Suppressor macrophage treated with lipopolysaccharide for 4 hours (primary cell): ENCODE data around the gene LRRK1.

Source experiments
- DNase-seq: peaks from one replicate; pipeline ENCODE4 v3.0.0-alpha.2; 2020

The LRRK1 gene

DNA sequence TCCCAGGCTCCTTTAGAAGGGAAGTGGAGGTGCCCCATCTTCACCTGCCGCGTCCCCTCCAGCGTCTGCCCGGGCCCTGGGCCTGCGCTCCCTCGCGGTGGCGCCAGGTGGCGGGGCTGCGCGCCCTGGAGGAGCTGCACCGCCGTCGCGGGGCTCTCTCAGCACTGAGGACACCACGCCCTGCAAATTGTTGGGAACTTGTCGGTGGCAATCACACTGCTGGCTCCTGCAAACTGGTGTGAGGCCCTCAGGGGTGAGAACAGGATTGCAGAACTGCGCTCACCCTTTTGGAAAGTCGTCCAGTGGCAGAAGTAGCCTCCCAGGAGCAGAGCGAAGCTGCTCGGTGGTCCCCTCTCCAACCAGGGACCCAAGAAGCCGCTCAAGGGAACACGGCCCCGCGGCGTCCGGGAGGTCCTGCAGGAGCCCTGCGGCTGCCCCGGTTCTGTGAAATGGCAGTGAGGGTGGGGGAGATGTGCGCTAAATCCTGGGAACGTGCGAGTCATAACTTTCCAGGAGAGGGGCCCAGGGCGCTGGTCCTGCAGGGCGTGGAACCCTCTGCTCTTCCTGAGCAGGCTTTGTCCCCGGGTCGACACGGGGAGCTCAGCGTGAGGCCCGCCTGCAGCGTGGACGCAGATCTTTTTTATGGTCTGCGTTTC lies 995 bp upstream of the LRRK1 start:
- DNase-seq = peak; percentile 86

DNA sequence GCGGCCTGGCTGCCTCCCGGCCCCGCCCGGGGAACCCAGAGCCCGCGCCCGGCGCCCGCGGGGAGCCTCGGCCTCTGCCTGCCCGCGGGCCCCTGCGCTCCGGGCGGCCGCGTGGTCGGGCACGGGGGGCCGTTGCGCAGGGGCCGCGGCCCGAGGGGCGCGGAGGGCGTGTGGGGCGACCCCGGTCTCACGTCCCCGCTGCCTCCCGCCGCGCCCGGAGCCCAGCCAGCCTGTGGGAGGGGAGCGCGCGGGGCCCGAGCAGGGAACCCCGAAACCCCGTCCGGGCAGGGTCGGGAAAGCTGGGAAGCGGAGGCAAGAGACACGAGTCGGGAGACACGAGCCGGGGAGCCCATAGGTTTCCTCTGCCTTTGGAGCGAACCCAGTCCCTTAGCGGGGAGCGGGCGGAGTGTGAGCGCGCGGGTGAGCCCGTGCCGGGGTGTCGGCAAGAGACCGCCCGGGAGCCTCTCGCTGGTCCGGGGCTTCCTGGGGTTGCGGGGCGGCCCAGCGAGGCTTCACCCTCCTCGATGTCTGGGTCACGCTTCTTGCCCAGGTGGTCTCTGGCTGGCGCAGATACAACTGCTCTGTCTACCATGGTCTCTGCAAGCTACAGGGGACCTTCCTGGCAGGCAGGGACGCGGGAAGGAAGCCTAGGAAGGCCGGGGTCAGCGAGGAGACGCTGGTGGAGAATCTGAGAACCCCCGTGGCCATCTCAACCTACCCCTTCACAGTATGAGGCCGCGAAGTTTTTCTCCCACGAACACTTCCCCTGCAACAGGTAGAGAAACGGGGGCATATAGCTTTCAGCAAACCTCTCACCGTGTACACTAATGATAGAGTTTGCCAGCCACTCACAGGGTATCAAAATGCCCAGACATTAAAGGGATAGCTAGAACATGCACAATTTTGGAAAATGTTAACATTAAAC lies 586 bp downstream of the LRRK1 start:
- peak; percentile 26 for DNase-seq

DNA sequence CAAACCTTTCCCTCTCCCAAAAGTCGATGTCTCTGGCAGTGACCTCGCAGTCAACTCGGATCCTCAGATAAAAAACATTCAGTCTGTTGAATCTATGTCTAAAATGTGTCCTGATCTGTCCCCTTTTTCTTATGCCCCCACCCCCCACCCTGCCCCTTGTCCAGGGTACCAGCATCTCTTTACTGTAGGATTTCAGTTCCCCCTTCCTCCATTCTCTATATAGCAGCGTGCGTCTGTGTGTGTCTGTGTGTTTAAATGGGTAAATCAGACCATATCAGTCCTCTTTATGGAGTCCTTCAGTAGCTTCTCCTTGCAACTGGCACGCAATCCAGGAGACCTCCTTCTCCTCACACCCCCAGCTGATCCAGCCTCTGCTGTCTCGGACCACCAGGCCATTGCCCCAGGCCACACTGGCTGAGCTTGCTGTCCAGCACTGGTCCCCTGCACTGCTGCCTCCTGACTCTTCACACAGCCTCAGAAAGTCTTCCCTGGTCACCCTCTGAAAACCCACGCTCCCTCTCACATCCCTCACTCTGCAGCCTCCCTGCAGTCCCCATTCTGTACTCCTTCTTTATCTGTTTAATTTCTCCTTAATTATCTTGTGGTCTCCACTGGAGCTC lies 1.5 kb downstream of the LRRK1 start:
- DNase-seq = no peak

DNA sequence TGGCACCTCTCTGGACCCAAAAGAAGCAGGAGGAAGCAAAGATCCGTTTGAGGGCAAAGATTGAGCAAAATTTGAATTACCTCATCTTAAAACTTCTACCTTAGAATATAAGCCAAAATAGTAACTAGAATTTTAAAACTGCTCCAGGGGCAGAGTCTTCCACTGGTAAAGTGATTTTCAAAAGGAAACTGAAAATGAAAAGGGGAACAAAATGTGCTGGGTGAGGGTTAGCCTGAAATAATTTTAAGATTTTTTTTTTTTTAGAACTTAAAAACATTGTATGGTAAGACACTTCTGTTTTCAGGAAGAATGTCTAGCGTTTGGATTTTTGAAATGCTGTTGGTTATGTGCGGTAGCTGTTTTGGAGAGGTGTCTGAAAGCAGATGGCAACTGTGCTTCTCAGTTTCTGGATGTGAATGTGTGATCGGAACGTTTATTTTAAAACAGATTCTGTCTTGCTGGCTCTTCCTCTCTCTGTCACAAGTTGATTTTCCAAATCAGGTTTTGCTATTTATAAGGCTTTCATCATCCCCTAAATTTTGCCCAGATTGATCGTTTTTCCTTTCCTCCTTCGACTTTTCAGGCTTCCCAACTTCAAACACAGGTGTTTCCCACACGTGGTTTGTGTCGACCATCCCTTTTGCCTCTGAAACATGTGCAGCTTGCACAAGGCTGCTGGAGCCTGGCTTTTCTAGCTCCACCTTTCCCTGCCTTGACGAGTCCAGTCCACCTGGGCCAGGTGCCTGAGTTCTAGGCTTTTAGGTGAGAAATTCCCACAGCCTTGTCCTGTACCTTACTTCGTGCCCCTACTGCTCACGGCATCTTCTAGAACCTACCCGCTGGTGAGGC lies 3.3 kb downstream of the LRRK1 start:
- peak; percentile 64 for DNase-seq

DNA sequence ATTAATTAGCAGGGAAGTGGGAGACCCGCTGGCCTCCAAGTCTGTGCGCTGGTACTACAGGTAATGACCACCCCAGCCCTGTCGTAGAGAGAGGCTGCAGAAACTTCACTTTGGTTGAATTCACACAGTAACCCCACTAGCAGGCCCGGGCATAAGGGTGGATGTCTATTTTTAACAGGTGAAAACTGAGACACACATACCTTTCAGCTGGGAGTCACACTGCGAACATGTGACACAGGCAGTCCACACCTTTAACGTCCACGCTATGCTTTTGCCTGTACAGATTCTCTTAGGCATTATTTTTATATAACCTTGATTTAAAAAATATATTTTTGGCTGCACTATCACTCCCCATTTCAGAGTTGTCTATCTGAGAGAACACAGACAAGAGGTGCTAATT lies 3.9 kb downstream of the LRRK1 start:
- DNase-seq = no peak

DNA sequence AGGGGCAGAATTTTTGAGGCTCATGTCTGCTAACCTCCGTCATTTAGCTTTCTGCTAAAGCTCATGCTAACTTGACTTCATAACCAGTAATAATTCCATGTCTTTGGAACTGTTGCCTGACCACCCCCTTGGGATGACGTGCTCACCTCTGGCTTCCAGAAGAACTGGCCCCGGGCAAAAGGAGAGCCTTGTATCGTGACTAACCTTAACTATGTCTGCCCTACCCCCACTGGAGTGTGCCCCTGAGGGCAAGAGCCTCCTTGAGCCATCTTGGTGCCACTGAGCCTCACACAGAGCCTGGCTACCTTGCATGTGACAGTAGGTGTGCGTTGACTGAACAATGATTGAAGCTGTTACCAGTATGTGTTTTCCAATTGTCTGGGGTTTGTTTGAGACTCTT lies 4.7 kb downstream of the LRRK1 start:
- DNase-seq = no peak

DNA sequence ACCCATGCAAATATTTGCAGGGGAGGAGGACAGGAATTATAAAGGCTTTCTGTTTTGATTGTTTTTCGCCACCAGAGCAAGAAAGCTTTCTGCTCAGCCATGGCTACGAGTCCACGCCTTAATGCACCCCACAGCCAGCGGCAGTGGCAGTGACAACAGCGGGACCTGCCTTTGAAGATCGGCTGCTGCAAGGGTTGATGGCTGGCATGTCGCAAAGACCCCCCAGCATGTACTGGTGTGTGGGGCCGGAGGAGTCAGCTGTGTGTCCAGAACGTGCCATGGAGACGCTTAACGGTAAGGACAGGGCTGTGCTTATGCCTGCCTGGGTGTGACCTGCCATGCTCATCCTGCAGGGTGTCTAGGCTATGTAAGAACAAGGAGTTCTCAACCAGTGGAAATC lies 5.3 kb downstream of the LRRK1 start:
- no peak for DNase-seq

DNA sequence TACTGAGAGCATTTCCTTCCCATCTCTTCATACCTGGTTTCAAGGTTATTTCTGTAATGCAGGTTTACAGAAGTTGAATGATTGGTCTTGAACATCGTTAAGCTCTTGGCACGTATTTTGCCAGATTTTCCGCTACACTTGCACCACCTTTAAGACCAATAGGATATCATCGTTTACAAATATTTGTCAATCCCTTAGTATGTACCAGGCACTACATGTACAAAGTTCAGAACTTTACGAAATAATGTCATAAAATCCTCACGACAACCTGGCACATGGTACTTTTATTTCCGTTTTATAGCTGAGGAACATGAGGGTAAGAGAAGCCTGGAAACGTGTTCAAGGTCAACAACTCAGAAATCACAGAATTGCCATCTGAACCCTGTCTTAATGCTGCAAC lies 6.3 kb downstream of the LRRK1 start:
- DNase-seq = no peak

DNA sequence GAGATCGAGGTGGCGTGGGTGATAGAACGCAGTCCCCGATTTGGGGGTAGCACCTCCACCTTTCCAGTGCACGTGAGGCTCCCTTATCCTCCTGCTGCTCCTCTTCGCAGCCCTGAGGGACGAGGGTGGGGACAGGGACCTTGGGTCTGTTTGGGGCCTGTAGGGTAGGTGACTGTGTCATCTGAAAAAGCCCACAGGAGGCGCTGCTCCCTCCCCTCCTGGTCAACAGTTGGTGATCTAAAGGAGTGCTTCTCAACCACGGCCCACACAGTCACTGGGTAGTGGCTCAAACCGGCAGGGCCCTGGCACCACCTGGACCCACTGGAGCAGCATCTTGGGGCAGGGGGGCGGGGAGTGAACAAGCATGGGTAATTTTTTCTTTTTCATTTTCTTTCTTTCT lies 7.1 kb downstream of the LRRK1 start:
- no peak for DNase-seq

DNA sequence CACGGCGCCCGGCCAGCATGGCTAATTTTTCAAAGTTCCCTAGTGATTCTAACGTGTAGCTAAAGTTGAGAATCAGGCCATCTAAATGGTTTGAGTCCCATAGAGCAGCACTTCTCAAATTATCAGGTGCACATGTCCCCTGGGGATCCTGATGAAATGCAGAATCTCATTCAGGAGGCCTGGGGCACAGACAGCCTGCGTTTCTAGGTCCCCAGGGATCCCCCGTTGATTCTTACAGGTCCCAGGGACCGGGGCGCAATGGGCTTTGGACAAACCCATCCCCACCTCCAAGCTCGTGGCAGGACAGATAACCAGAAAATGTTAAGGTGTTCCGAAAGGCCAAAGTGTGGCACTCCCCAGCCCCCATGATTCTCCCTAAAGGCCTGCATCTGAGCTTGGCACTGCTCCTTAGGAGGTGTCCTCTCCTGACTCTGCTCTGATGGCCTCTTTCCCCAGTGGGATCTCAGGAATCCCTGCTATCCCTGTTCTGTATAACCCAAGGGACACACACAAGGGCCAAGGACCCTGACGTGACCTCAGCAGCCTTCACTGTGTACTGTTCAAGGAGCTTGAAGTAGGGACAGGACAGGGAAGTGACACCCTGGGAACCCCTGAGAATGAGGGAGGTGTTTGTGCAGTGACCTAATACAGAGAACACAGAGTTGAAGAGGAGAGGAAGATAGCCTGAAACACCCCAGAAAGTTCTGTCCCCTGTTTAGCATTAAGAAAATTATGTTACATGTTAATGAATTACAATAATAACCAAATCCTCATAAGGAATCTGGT lies 8.0 kb downstream of the LRRK1 start:
- DNase-seq = no peak

DNA sequence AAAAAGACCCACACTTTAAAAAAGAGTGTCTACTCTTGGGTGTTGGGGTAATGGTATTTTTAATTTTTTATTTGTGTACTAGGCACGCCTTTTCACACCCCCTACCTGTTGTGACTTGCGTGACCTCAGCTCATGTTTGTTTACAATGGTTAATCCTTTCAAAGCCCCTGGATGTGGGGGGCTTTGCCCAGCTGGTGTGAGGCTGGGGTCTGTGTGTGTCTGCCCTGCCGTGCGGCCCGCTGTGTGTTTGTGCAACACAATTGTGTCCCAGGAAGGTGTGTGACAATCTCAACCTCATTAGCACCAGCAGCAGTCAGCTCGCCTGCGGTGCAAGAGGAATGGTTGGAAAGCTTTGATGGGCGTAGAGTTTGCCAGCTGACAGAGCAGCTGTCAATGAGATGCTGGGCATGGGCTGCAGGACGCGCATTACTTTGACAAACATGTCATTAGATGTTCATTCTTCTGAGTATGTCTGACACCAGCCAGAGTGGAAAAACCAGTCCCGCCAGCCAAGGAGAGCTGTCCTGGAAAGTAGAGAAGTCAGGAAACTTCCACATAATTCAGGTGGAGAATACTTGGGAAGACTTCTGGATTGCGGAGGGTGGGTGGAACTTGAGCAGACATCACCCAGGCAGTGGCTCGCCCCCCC lies 9.6 kb downstream of the LRRK1 start:
- no peak for DNase-seq

DNA sequence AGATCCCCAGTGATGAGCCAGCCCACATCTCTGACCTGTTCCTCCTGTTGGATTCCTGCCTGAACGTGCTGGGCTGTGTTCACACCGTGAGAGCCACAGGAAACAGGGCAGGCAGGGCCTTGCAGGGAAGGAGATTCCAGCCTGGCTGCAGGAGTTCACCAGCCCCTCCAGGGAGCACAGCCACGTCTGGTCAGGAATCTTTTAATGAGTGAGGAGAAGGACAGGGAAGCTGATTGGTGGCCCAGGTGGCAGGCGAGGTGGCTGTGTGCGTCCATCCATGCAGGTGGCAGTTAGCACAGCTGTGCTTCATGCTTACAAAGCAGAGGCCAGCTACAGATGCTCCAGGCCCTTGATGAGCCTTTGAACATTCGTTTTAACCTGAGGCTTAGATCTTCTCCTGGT lies 10.5 kb downstream of the LRRK1 start:
- DNase-seq = no peak

DNA sequence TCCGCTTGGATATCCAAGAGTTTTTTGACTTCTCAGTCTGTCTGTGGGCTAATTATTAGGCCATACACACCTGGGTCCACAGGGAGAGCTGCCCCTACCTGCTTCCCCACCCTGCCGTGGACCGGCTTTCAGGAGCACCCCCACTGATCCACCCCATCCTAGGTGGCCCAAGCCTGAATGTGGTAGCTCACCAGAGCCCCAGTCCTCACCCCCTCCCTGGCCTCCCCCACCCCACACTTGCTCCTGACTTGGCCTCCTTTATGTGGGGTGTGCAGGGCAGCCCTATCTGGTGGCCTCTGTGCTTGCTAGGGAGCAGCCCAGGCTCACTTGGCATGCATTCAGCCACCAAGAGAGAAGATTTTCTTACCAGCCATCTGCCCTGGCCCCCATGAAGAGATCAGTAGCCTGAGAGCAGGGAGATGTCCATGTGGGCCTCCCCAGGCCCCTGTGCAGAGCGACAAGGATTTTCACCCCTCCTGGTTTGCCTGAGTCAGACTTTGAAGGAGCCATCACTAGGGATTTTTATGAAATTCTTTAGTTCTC lies 11.2 kb downstream of the LRRK1 start:
- DNase-seq = no peak

DNA sequence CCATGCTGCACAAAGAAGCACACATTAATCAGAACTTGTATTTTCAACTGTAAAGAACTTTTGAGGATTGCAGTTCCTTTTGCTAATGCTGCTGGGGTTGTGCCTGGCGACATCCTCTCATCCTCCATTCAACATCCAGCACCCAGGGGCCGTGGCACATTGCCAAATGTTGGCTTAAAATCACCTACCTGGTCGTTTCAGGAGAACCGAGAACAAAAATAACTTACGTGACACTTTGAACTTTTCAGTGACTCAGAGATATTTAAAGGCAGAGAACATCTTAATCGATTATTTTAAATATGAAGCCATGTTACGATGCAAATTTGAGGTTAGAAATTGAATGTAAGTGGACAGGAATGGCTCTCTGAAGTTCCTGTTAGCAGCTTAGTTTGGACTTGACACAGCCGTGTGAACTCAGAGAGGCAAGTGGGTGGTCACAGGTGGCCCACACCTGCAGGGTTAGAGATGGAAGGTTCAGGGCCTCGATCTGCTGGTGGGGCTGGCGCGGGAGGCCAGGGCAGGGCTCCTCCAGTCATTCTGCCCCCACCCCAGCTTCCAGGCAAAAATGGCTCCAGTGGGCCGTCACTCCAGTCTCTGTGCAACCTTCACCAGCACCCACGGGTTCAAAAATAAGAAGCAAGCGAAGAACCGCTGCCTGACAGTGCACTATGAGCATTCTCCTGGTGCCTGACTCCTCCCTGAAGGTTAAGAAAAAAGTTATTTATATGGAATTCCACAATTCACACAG lies 12.2 kb downstream of the LRRK1 start:
- no peak for DNase-seq

DNA sequence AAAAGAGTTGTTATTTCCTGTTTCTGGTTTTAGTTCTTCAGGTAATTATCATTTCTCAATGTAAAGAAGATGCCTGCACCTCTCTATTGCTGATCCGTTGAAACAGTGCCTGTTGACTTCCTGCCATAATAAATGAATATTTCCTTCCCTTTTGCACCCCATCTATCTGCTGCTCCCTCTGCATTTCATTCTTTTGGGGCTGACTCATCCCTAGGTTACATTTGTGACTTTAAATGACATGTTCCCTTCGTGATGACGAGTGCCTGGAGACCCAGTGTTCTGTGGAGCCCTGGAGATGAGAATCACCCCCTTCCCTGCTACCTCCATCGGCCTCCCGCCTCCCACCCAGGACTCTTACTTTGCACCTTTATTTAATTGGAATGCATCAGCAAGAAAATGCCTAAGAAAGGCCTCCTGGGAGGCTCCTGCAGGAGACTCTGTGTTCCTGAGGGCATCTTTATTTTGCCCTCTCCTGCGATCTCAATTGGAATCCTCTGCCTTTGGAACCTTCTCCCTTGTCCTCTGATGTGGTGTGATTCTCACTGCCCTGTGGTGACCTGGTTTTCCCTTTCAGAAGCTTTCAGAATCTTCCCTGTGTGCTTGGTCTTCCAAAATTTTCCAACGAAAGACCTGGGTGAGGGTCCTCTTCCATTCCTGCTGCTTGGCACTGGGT lies 13.7 kb downstream of the LRRK1 start:
- no peak for DNase-seq

DNA sequence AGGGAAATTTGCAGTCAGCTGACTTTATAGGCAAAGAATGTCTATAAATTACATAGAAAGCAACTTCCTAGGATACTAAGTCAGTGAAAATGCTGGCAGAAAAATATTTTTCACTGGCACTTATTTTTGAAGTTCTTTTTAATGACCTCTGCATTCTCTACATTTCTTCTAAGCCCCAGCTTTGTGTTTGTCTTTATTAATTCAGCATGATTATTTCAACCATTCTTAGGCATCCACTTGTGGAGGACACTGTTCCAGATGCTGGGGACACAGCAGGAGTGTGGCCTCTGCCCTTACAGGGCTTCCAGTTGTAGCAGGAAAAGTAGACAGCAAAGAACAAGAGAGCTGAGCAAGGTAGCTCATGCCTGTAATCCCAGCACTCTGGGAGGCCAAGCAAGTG lies 15.0 kb downstream of the LRRK1 start:
- DNase-seq = no peak

DNA sequence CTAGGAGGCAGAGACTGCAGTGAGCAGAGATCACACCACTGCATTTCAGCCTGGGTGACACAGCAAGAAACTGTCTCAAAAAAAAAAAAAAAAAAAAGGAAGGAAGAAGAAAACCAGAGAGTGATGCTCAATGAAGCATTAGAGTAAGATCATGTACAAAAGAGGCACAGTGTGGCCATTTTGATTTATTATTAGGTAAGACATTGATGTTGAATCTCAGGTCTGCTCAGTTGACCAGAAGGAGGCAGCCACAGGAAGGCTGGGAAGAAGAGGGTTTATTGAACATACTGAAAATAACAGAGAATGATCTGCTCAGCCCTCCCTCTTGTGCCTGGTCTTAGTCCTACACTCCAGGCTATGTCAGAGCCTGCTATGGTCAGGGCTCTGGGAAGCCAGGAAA lies 15.6 kb downstream of the LRRK1 start:
- no peak for DNase-seq

DNA sequence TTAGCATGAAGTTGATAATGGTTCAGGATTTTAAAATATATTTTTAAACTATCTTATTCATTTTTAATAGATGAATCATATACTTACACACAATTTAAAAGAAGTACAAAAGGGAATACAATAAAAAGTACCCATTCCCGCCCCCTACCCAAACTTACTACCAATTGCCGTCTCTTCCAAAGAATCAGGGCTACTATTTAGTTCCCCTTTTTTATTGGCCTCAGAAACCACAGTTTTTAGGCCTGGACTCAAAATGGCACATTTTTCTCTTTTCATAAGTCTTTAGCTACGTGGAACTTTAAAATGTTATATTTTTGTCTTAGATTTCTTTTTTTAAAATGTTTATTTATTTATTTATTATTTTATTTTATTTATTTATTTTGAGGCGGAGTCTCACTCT lies 18.0 kb downstream of the LRRK1 start:
- DNase-seq = no peak

DNA sequence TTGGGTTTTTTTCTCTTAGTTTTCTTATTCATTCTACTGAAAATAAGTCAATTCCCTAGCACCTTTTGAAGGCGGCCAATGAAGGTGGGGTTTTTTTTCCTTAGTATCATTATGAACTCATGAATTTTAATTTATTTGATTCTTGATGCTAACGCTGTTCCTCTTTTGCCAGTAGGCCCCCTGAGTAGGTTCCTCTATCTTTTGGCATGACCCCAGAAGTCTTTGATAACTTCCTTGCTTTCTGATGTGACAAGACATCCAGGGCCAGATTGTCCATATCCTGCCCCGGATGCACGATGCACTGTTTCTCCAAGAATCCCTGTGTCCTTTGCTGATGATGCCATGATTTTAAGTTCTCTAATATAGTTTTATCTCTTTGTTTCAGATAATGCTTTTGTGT lies 20.6 kb downstream of the LRRK1 start:
- DNase-seq = no peak

DNA sequence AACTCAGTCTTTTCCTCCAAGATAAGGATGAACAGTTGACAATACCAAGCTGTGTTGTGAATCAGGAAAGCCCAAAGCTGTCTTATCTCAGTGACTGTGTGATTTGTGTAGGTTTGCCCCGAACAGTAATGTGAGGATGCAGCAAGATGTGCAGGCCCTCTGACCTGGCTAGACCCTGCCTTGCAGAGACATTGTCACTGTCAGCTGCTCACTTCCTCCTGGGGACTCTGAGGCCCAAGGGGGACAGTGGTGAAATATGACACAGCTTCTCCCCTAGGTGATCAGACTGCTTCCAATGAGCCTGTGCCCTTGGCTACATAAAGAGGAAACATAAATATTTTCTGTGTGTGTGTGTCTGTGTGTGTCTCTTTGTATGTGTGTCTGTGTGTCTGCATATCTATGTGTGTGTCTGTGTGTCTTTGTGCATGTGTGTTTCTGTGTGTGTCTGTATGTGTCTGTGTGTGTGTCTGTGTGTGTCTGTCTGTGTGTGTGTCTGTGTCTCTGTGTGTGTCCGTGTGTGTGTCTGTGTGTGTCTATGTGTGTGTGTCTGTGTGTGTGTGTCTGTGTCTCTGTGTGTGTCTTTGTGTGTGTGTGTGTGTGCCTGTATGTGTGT lies 21.7 kb downstream of the LRRK1 start:
- peak; percentile 67 for DNase-seq
